Vagina (tissue), 2 donors: ENCODE measurements around the gene KRT6B. TPM values are rescaled to one million over a fixed set of nuclear protein-coding genes. Genes with fewer than 3 reads are reported as not detected.

ENCODE experiments used
- DNase-seq, 2 donors: peaks; one replicate each; pipeline ENCODE4 v3.0.0-alpha.2; 2017; ENCODE audit errors: extremely low spot score in 2 of 2
- H3K27ac ChIP-seq: fragments of 200-600 bp; sonication (generic); one replicate; pipeline ENCODE4 v1.5.1; 2019
- H3K27me3 ChIP-seq: fragments of 200-600 bp; sonication (generic); one replicate; pipeline ENCODE4 v1.5.1; 2019
- H3K36me3 ChIP-seq, 2 donors: fragments of 200-600 bp; sonication (generic); one replicate each; pipeline ENCODE4 v1.5.1; 2017 to 2019
- H3K4me1 ChIP-seq: fragments of 200-600 bp; sonication (generic); one replicate; pipeline ENCODE4 v1.5.1; 2019
- H3K4me3 ChIP-seq, 2 donors: fragments of 200-600 bp; sonication (generic); 1 replicate in 1 of 2; 2 replicates in 1 of 2; pipeline ENCODE4 v1.5.1; 2016 to 2019
- H3K9me3 ChIP-seq: fragments of 200-600 bp; sonication (generic); one replicate; pipeline ENCODE4 v1.5.1; 2019
- POLR2A ChIP-seq, 2 donors: fragments of 450-650 bp; IDR thresholded peaks; one replicate each; pipeline ENCODE4 v1.6.1; 2017; ENCODE audit warnings: antibody characterized with exemption in 2 of 2, mild to moderate bottlenecking in 2 of 2, moderate library complexity in 2 of 2
- POLR2AphosphoS5 ChIP-seq, 2 donors: sonication (generic); formaldehyde crosslinking; IDR thresholded peaks; one replicate each; pipeline ENCODE4 v1.9.0; 2017; ENCODE audit warnings: antibody characterized with exemption in 2 of 2, mild to moderate bottlenecking in 2 of 2, low read depth in 1 of 2; ENCODE audit not compliant: insufficient read depth in 1 of 2
- intact Hi-C: fragments of 100-400 bp; cut with DNase I; formaldehyde crosslinking; loops from one replicate; pipeline ENCODE4 v1.15.1; 2023
- total RNA-seq: library from RNA; depleted of rRNA; stranded (reverse); fragments of >200 nt; gene quantifications from one replicate; pipeline ENCODE4 v1.2.3, GENCODE V29; 2016
- TF ChIP-seq, protein P1 (sequence below), 3 experiments: fragments of 450-650 bp in 2 of 3; fragments of 200-600 bp in 1 of 3; sonication (generic) in 1 of 3; IDR thresholded peaks; one replicate each; pipeline ENCODE4 v1.5.1; 2017 to 2019; ENCODE audit warnings: antibody characterized with exemption in 3 of 3, mild to moderate bottlenecking in 2 of 3, moderate library complexity in 2 of 3

The KRT6B gene
- total RNA-seq, 1 donor from 2014 or later, result 184 TPM

DNA sequence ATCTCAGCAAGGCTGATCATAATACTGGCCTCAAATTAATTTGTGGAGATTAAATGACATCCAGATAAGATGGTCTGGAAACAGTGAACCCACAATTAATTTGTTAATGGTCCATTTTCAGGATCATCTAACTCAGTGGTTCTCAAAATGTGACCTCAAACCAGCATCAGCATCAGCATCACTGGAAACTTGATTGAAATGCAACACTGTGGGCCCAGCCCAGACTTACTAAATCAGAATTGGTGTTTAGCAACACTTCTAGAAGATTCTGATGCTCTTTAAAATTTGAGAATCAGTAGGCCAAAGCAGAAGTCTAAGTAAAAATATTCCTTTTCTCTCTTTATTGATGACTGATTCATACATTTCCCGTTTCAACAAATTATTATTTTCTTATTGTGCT, 35.2 kb downstream of the KRT6B start:
- H3K4me3 ChIP-seq, result no peak overlapping the region

DNA sequence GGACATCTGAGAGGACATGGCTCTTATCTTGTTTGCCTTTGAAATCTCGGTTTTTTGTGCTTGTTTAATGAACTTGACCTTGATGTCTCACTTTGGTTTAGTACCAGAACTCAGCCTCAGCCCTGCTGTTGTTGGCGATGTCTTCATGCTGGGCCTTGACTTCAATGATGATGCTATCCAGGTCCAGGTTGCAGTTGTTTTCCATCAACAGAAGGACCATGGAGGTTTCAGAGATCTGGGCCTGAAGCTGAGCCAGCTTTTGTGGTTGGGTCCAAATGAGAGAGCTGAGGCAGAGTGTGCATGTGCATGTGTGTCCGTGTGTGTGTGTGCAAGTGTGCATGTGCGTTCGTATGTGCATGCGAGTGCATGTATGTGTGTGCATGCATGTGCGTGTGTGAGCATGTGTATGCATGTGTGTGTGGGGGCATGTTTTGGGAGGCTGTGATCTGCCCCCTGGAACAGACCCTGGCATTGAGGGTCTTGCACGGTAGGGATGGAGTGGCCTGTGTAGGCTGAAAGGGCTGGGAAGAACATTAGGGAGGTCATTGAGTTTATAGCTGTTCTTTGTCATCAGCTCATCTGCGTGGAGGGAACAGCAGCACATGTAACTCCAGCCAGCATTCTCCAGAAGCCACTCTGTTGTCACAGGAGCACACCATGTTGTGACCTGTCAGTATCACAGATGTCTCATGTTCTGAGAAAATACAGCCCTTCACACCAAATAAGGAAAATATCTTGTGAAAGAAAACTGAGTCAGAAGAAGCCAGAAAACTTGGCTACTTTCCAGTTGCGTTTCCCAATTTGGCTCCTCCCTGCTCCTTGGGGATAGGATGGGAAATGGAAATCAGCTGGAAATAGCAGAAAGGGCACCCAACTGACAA, 35.8 kb downstream of the KRT6B start:
- Histone ChIP-seq H3K27ac (peak overlapping the region; percentile 76), H3K4me1 (peaks cover 14% of the 10 kb centered on the region), H3K4me3 (no peak overlapping the region), H3K27me3 (no peaks in the 10 kb centered on the region), H3K36me3 (no peaks in the 10 kb centered on the region), H3K9me3 (no peaks in the 10 kb centered on the region)
- no peak for TF ChIP-seq POLR2A (IDR thresholded peaks at IDR 0.05)
- TF ChIP-seq, protein P1, sequence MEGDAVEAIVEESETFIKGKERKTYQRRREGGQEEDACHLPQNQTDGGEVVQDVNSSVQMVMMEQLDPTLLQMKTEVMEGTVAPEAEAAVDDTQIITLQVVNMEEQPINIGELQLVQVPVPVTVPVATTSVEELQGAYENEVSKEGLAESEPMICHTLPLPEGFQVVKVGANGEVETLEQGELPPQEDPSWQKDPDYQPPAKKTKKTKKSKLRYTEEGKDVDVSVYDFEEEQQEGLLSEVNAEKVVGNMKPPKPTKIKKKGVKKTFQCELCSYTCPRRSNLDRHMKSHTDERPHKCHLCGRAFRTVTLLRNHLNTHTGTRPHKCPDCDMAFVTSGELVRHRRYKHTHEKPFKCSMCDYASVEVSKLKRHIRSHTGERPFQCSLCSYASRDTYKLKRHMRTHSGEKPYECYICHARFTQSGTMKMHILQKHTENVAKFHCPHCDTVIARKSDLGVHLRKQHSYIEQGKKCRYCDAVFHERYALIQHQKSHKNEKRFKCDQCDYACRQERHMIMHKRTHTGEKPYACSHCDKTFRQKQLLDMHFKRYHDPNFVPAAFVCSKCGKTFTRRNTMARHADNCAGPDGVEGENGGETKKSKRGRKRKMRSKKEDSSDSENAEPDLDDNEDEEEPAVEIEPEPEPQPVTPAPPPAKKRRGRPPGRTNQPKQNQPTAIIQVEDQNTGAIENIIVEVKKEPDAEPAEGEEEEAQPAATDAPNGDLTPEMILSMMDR (IDR thresholded peaks at IDR 0.05), result no peak
- TF ChIP-seq POLR2AphosphoS5 (IDR thresholded peaks at IDR 0.05; ENCODE audit: insufficient read depth in 1 of 2, low read depth in 1 of 2), result peak; percentile 26 to 84
- intact Hi-C loops, result no loop called here
- peak in 1 of 2 donors; percentile 94 for DNase-seq

More for the DNA sequence above, 35.2 kb downstream of the KRT6B start:
- TF ChIP-seq POLR2AphosphoS5 (IDR thresholded peaks at IDR 0.05; ENCODE audit: insufficient read depth in 1 of 2, low read depth in 1 of 2), result no peak
- no peak for TF ChIP-seq POLR2A (IDR thresholded peaks at IDR 0.05)
- TF ChIP-seq, protein P1 (IDR thresholded peaks at IDR 0.05), result no peak
- peak overlapping the region; percentile 76 for H3K27ac ChIP-seq
- DNase-seq, result no peak
- H3K4me1 ChIP-seq, result peaks cover 14% of the 10 kb centered on the region
- H3K36me3 ChIP-seq, result no peaks in the 10 kb centered on the region
- no peaks in the 10 kb centered on the region for H3K27me3 ChIP-seq
- H3K9me3 ChIP-seq, result no peaks in the 10 kb centered on the region
- intact Hi-C loops, result no loop called here

DNA sequence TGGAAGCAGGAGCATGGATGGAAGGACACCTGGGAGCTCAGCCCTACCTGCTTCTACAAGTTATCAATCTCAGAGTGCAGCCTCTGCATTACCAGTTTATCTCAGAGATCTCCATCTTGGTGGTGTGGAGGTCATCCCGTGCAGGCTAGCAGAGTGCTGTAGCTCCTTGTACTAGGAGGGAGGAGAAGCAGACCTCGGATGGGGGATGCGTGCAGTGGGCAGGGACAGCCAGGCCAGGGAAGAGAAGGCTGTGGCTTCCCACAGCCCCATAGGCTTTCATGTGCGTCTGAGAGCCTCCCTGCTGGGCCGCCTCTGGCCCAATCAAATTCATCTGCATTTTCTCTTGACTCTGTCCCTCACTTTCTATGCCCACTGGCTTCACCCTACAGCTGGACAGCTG, 37.0 kb downstream of the KRT6B start:
- Histone ChIP-seq H3K9me3 (no peaks in the 10 kb centered on the region), H3K36me3 (no peaks in the 10 kb centered on the region), H3K27me3 (no peaks in the 10 kb centered on the region), H3K27ac (no peak overlapping the region), H3K4me1 (peaks cover 14% of the 10 kb centered on the region), H3K4me3 (no peak overlapping the region)
- no peak for DNase-seq
- TF ChIP-seq, protein P1 (IDR thresholded peaks at IDR 0.05), result no peak
- no peak for TF ChIP-seq POLR2A (IDR thresholded peaks at IDR 0.05)
- TF ChIP-seq POLR2AphosphoS5 (IDR thresholded peaks at IDR 0.05; ENCODE audit: insufficient read depth in 1 of 2, low read depth in 1 of 2), result no peak
- intact Hi-C loops, result no loop called here

DNA sequence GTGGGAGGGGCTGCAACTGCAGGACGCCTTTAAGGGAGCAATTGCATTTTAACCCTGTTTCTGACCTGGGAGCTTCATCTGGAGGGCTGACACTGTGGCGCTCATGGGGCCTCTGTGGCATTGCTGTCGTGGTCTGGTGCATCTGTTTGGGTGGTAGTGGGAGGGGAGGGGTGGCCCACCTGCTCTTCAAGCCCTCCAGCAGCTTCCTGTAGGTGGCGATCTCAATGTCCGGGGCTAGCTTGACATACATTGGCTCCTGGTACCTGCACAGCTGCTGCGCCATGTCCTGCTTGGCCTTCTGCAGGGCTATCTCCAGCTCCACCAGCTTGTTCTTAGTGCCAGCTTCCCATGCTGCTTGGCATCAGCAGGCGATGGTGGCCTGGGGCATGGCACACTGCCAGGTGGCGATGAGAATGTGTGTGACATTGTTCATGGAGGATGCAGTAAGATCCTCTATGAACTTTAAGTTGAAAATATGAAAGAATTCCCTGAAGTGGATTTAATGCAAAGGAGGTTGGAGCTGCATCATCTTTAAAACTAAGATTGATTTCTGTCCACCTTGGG, 38.1 kb downstream of the KRT6B start:
- Histone ChIP-seq H3K4me3 (no peak overlapping the region), H3K27me3 (no peaks in the 10 kb centered on the region), H3K4me1 (peaks cover 14% of the 10 kb centered on the region), H3K27ac (no peak overlapping the region), H3K36me3 (no peaks in the 10 kb centered on the region), H3K9me3 (no peaks in the 10 kb centered on the region)
- TF ChIP-seq, protein P1 (IDR thresholded peaks at IDR 0.05), result no peak
- TF ChIP-seq POLR2AphosphoS5 (IDR thresholded peaks at IDR 0.05; ENCODE audit: insufficient read depth in 1 of 2, low read depth in 1 of 2) (no peak), POLR2A (IDR thresholded peaks at IDR 0.05) (no peak)
- intact Hi-C loops, result no loop called here
- DNase-seq, result no peak

DNA sequence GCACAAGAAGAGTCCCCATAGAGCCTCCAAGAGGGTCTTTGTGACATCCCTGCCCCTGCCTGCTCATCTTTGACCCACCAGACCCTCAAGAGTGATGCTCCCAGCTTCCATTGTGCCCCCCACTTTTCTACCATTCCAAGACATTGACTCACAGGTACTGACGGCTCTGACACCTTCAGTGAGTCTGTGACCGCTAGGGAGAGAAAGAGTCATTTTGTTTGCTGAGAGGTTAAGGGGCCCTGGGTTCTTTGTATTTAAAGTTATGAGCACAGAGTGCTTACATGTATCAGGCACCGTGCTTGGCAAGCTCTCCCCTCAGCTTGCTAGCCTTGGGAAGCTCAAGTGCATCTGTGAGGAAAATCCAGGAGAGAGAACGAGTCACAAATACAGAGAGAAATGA, 38.7 kb downstream of the KRT6B start:
- intact Hi-C loops, result no loop called here
- TF ChIP-seq POLR2A (IDR thresholded peaks at IDR 0.05), result no peak
- TF ChIP-seq, protein P1 (IDR thresholded peaks at IDR 0.05), result no peak
- no peak for TF ChIP-seq POLR2AphosphoS5 (IDR thresholded peaks at IDR 0.05; ENCODE audit: insufficient read depth in 1 of 2, low read depth in 1 of 2)
- DNase-seq, result no peak
- H3K36me3 ChIP-seq, result no peaks in the 10 kb centered on the region
- no peaks in the 10 kb centered on the region for H3K27me3 ChIP-seq
- H3K9me3 ChIP-seq, result no peaks in the 10 kb centered on the region
- H3K4me1 ChIP-seq, result peaks cover 14% of the 10 kb centered on the region
- no peak overlapping the region for H3K27ac ChIP-seq
- H3K4me3 ChIP-seq, result no peak overlapping the region
